ENCODE measurements around the gene LUZP2. TPM values are rescaled to one million over a fixed set of nuclear protein-coding genes. Genes with fewer than 3 reads are reported as not detected.

Gene LUZP2
- polyA plus RNA-seq, 1 of the 3 experiments (the other 2 are of a cell fraction): 0.03 TPM

GRCh38 chr11:24471084-24471483 is 25.8 kb upstream of the LUZP2 start:
- TF ChIP-seq RFX5 (IDR thresholded peaks at IDR 0.05; ENCODE audit: low read length) (no peak), CHD2 (IDR thresholded peaks at IDR 0.05; ENCODE audit: low read length, partially characterized antibody) (no peak), USF2 (IDR thresholded peaks at IDR 0.05; ENCODE audit: borderline replicate concordance, low read depth, low read length) (no peak), RAD21 (IDR thresholded peaks at IDR 0.05; ENCODE audit: low read length) (no peak), NFIC (IDR thresholded peaks at IDR 0.05; ENCODE audit: borderline replicate concordance) (no peak), FOXJ3 (CRISPR knock-in tag; IDR thresholded peaks at IDR 0.05) (no peak), MEF2A (IDR thresholded peaks at IDR 0.05; ENCODE audit: borderline replicate concordance, low read depth) (no peak), ELF1 (IDR thresholded peaks at IDR 0.05) (no peak), EP300 (IDR thresholded peaks at IDR 0.05; ENCODE audit: borderline replicate concordance in 1 of 2, low read depth in 1 of 2, low read length in 1 of 2) (0 out of 4 replicates have a peak, but pooled peaks of 1 of the 2 experiments have one; percentile 22), EZH2phosphoT487 (IDR thresholded peaks at IDR 0.05; ENCODE audit: borderline replicate concordance, low read depth) (no peak), GATA2 (CRISPR knock-in tag; IDR thresholded peaks at IDR 0.05) (no peak), RCOR1 (IDR thresholded peaks at IDR 0.05; ENCODE audit: low read length) (peak; percentile 35)
- TF ChIP-seq, protein P1, sequence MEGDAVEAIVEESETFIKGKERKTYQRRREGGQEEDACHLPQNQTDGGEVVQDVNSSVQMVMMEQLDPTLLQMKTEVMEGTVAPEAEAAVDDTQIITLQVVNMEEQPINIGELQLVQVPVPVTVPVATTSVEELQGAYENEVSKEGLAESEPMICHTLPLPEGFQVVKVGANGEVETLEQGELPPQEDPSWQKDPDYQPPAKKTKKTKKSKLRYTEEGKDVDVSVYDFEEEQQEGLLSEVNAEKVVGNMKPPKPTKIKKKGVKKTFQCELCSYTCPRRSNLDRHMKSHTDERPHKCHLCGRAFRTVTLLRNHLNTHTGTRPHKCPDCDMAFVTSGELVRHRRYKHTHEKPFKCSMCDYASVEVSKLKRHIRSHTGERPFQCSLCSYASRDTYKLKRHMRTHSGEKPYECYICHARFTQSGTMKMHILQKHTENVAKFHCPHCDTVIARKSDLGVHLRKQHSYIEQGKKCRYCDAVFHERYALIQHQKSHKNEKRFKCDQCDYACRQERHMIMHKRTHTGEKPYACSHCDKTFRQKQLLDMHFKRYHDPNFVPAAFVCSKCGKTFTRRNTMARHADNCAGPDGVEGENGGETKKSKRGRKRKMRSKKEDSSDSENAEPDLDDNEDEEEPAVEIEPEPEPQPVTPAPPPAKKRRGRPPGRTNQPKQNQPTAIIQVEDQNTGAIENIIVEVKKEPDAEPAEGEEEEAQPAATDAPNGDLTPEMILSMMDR (IDR thresholded peaks at IDR 0.05): no peak
- Histone ChIP-seq H3F3A (replicated peaks; ENCODE audit: insufficient read depth) (no peaks in the 10 kb centered on the region), H4K20me1 (ENCODE audit: insufficient read depth) (no peaks in the 10 kb centered on the region), H3K4me3 (ENCODE audit: low read depth in 2 of 2, low read length in 1 of 2) (no peak overlapping the region), H3K4me1 (ENCODE audit: control insufficient read depth in 1 of 2, insufficient read depth in 2 of 2, low read depth in 1 of 2, low read length in 1 of 2) (no peaks in the 10 kb centered on the region), H3K36me3 (replicated peaks in 1 of 2; ENCODE audit: control insufficient read depth in 1 of 2, insufficient read depth in 2 of 2, low read length in 1 of 2) (no peaks in the 10 kb centered on the region), H3K9me3 (no peaks in the 10 kb centered on the region), H2AFZ (ENCODE audit: low read depth) (no peak overlapping the region), H3K27ac (ENCODE audit: low read depth in 2 of 2, low read length in 1 of 2) (no peak overlapping the region), H3K27me3 (ENCODE audit: insufficient read depth) (no peaks in the 10 kb centered on the region), H3K9me2 (no peaks in the 10 kb centered on the region), H3K4me2 (no peak overlapping the region), H3K79me2 (ENCODE audit: insufficient read depth) (no peaks in the 10 kb centered on the region), H3K9ac (no peak overlapping the region)
- DNase-seq: no peak
- CTCF ChIA-PET: interaction anchor here (0.6 kb wide), 1 partner anchor 288 kb away, joined by 3 read pairs; no protein-coding TSS in a partner anchor
- POLR2A ChIA-PET: no interaction called here
- WGBS (ENCODE audit: low lambda C conversion rate): 9% methylated on average over 2 of the region's 2 CpGs

DNA sequence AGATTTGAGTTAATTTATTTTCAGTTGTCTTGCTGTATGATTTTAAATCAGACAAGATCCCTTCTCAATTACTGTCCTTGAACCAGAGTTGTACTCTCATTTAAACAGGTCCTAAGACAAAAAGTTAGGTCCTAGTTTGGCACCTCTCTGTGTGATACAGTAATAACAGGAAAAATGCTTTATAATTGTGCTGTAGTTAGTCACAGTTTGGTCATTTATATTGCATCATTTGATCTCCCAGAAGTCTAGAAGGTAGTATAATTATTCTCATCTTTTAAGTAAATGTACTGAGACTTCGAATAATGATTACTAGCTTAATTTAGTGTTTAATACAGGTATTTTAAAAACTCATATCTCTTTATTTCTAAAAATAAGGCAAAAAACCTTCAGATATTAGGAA is 18.1 kb upstream of the LUZP2 start:
- no peaks in the 10 kb centered on the region for H3F3A ChIP-seq (replicated peaks; ENCODE audit: insufficient read depth)
- WGBS (ENCODE audit: low lambda C conversion rate): 36% methylated on average over 1 of the region's 1 CpG

More for the DNA sequence above, 18.1 kb upstream of the LUZP2 start:
- H4K20me1 ChIP-seq (ENCODE audit: insufficient read depth): no peaks in the 10 kb centered on the region
- H3K36me3 ChIP-seq (replicated peaks in 1 of 2; ENCODE audit: control insufficient read depth in 1 of 2, insufficient read depth in 2 of 2, low read length in 1 of 2): no peaks in the 10 kb centered on the region
- H3K79me2 ChIP-seq (ENCODE audit: insufficient read depth): no peaks in the 10 kb centered on the region
- TF ChIP-seq GABPA (IDR thresholded peaks at IDR 0.05; ENCODE audit: low read depth) (no peak), NRF1 (IDR thresholded peaks at IDR 0.05; ENCODE audit: low read depth, low read length) (no peak), RXRA (IDR thresholded peaks at IDR 0.05; ENCODE audit: borderline replicate concordance, low read depth) (no peak), TCF12 (IDR thresholded peaks at IDR 0.05) (no peak), FOXM1 (IDR thresholded peaks at IDR 0.05; ENCODE audit: low read depth) (no peak), EP300 (IDR thresholded peaks at IDR 0.05; ENCODE audit: borderline replicate concordance in 1 of 2, low read depth in 1 of 2, low read length in 1 of 2) (no peak), MEF2A (IDR thresholded peaks at IDR 0.05; ENCODE audit: borderline replicate concordance, low read depth) (no peak)
- TF ChIP-seq, protein P2, sequence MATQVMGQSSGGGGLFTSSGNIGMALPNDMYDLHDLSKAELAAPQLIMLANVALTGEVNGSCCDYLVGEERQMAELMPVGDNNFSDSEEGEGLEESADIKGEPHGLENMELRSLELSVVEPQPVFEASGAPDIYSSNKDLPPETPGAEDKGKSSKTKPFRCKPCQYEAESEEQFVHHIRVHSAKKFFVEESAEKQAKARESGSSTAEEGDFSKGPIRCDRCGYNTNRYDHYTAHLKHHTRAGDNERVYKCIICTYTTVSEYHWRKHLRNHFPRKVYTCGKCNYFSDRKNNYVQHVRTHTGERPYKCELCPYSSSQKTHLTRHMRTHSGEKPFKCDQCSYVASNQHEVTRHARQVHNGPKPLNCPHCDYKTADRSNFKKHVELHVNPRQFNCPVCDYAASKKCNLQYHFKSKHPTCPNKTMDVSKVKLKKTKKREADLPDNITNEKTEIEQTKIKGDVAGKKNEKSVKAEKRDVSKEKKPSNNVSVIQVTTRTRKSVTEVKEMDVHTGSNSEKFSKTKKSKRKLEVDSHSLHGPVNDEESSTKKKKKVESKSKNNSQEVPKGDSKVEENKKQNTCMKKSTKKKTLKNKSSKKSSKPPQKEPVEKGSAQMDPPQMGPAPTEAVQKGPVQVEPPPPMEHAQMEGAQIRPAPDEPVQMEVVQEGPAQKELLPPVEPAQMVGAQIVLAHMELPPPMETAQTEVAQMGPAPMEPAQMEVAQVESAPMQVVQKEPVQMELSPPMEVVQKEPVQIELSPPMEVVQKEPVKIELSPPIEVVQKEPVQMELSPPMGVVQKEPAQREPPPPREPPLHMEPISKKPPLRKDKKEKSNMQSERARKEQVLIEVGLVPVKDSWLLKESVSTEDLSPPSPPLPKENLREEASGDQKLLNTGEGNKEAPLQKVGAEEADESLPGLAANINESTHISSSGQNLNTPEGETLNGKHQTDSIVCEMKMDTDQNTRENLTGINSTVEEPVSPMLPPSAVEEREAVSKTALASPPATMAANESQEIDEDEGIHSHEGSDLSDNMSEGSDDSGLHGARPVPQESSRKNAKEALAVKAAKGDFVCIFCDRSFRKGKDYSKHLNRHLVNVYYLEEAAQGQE (IDR thresholded peaks at IDR 0.05; ENCODE audit: low read depth, low read length): no peak
- no peak overlapping the region for H3K4me3 ChIP-seq (ENCODE audit: low read depth in 2 of 2, low read length in 1 of 2)
- CTCF ChIA-PET: no interaction called here
- no peak for DNase-seq
- no peaks in the 10 kb centered on the region for H3K9me3 ChIP-seq
- H3K27me3 ChIP-seq (ENCODE audit: insufficient read depth): no peaks in the 10 kb centered on the region
- H3K9ac ChIP-seq: no peak overlapping the region
- no peak overlapping the region for H2AFZ ChIP-seq (ENCODE audit: low read depth)
- no peaks in the 10 kb centered on the region for H3K9me2 ChIP-seq
- POLR2A ChIA-PET: no interaction called here
- no peak overlapping the region for H3K4me2 ChIP-seq
- H3K4me1 ChIP-seq (ENCODE audit: control insufficient read depth in 1 of 2, insufficient read depth in 2 of 2, low read depth in 1 of 2, low read length in 1 of 2): no peaks in the 10 kb centered on the region
- no peak overlapping the region for H3K27ac ChIP-seq (ENCODE audit: low read depth in 2 of 2, low read length in 1 of 2)

Measured in SK-N-SH (cell line).